ENCODE results near the gene GASK1A. TPM values are rescaled to one million over a fixed set of nuclear protein-coding genes. Genes with fewer than 3 reads are reported as not detected.

Gene GASK1A
- total RNA-seq, 2 donors from 2014 or later: 4.0 to 5.3 TPM

DNA sequence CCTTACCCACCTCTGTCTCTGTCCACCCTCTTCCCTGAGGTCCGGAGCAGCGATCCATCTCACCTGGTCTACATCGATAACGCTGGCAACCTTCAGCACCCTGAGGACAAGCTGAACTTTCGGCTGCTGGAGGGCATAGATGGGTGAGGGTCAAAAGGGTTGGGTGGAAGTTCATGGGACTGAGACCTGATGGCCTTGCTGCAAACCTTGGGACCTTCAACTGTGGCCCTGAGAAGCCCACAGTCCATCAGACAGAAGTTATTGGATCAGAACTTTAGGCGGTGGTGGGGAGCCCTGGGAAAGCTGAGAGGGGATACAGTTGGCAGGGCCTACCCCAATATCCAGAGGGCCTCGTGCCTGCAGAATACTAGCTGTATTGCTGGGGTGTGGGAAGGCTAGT, 76.3 kb downstream of the GASK1A start:
- Histone ChIP-seq H3K36me3 (ENCODE audit: control insufficient read depth, insufficient read depth, low read length) (no peaks in the 10 kb centered on the region), H3K9ac (ENCODE audit: extremely low read depth, low read length, poor library complexity, severe bottlenecking) (no peak overlapping the region), H3K27ac (ENCODE audit: low read depth, low read length) (no peak overlapping the region), H3K4me1 (ENCODE audit: control insufficient read depth, insufficient read depth, low read length) (peaks cover 14% of the 10 kb centered on the region), H3K27me3 (ENCODE audit: control insufficient read depth, insufficient read depth, low read length, poor library complexity, severe bottlenecking) (no peaks in the 10 kb centered on the region), H3K9me3 (ENCODE audit: control insufficient read depth, low read length) (peaks cover 18% of the 10 kb centered on the region), H3K4me3 (ENCODE audit: low read length) (no peak overlapping the region)
- TF ChIP-seq CTCF (conservative IDR thresholded peaks at IDR 0.05): no peak
- H3K27me3 Mint-ChIP-seq (ENCODE audit: insufficient read depth): peaks cover 34% of the 10 kb centered on the region
- DNase-seq: peak; percentile 28
- H3K9me3 Mint-ChIP-seq: peaks cover 20% of the 10 kb centered on the region
- H3K4me1 Mint-ChIP-seq: peaks cover 19% of the 10 kb centered on the region
- 94 to 98% methylated on average over 6 to 7 of the region's 7 CpGs for WGBS, 2 experiments (ENCODE audit: insufficient coverage in 1 of 2, insufficient read length in 1 of 2)
- peaks cover 2% of the 10 kb centered on the region for H3K36me3 Mint-ChIP-seq (ENCODE audit: low read depth)
- H3K27ac Mint-ChIP-seq: no peak overlapping the region
- H3K4me3 Mint-ChIP-seq: no peak overlapping the region

DNA sequence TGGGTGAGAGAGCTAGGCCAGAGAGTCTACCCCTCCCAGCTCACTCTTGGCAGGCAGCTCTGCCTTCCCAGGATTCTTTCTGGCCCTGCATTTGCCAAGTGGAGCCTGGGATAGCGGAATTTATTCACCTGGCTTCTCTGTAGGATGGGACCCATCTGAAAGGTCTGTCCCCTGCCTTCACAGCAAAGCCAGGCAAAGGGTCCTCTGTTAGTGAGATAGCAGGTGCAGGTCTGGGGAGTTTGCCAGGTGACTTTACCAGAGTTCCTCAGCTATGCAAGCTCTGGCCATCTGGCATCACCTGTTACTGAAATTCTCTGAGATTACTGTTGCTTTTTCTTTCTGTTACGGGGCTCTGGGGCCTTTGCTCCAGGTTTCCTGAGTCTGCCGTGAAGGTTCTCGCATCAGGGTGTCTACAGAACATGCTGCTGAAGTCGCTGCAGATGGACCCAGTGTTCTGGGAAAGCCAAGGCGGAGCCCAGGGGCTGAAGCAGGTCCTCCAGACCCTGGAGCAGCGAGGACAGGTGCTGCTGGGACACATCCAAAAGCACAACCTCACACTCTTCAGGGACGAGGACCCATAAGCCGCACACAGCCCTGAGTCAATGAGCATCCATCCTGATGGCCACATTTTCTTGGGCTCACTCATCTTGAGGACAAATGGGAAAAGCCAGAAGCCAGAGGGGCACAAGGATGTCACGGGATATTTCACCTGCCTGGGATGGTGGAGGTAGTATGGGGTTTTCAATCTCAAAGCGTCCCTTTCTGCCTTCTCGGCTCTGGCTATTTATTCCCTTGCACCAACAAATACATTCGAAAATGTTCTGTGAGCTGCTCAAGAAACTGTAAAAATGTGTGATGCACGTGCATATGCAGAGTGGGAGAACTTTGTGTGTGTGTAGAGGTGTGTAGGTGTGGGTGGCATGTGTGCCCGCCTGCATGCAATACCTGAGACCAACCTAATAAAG, 77.0 kb downstream of the GASK1A start:
- Histone ChIP-seq H3K36me3 (ENCODE audit: control insufficient read depth, insufficient read depth, low read length) (no peaks in the 10 kb centered on the region), H3K9ac (ENCODE audit: extremely low read depth, low read length, poor library complexity, severe bottlenecking) (no peak overlapping the region), H3K4me1 (ENCODE audit: control insufficient read depth, insufficient read depth, low read length) (peaks cover 18% of the 10 kb centered on the region), H3K4me3 (ENCODE audit: low read length) (no peak overlapping the region), H3K27me3 (ENCODE audit: control insufficient read depth, insufficient read depth, low read length, poor library complexity, severe bottlenecking) (no peaks in the 10 kb centered on the region), H3K9me3 (ENCODE audit: control insufficient read depth, low read length) (peaks cover 11% of the 10 kb centered on the region), H3K27ac (ENCODE audit: low read depth, low read length) (no peak overlapping the region)
- no peak for TF ChIP-seq CTCF (conservative IDR thresholded peaks at IDR 0.05)
- peaks cover 19% of the 10 kb centered on the region for H3K4me1 Mint-ChIP-seq
- WGBS, 2 experiments (ENCODE audit: insufficient coverage in 1 of 2, insufficient read length in 1 of 2): 93 to 94% methylated on average over 5 to 15 of the region's 15 CpGs
- peaks cover 13% of the 10 kb centered on the region for H3K9me3 Mint-ChIP-seq
- no peak overlapping the region for H3K27ac Mint-ChIP-seq
- peaks cover under 1% of the 10 kb centered on the region for H3K36me3 Mint-ChIP-seq (ENCODE audit: low read depth)
- peaks cover 33% of the 10 kb centered on the region for H3K27me3 Mint-ChIP-seq (ENCODE audit: insufficient read depth)
- peak; percentile 36 for DNase-seq
- H3K4me3 Mint-ChIP-seq: no peak overlapping the region

DNA sequence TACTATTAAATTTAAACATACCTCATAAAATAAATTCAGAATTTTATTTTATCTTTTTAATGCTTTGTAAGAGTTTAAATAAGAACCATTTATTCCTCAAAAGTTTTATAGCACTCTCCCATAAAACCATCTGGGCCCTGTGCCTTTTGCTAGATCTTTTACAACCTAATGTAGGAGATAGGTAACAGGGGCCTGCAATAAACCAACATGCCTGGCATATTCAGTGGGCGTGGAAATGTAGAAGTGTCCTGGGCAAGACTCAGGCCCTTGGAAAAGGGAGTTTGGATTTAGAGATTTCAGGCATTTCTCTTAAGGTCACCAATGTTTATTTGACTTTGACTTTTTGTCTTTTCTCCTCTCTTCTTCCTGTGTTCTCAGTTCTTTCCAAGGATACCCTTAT, 80.3 kb downstream of the GASK1A start:
- H3K4me1 Mint-ChIP-seq: peaks cover 27% of the 10 kb centered on the region
- peaks cover 17% of the 10 kb centered on the region for H3K9me3 Mint-ChIP-seq
- Histone ChIP-seq H3K9ac (ENCODE audit: extremely low read depth, low read length, poor library complexity, severe bottlenecking) (no peak overlapping the region), H3K4me1 (ENCODE audit: control insufficient read depth, insufficient read depth, low read length) (peaks cover 16% of the 10 kb centered on the region), H3K27me3 (ENCODE audit: control insufficient read depth, insufficient read depth, low read length, poor library complexity, severe bottlenecking) (no peaks in the 10 kb centered on the region), H3K27ac (ENCODE audit: low read depth, low read length) (no peak overlapping the region), H3K4me3 (ENCODE audit: low read length) (no peak overlapping the region), H3K36me3 (ENCODE audit: control insufficient read depth, insufficient read depth, low read length) (no peaks in the 10 kb centered on the region), H3K9me3 (ENCODE audit: control insufficient read depth, low read length) (peaks cover 25% of the 10 kb centered on the region)
- H3K36me3 Mint-ChIP-seq (ENCODE audit: low read depth): peaks cover 2% of the 10 kb centered on the region
- WGBS, 2 experiments (ENCODE audit: insufficient coverage in 1 of 2, insufficient read length in 1 of 2): 90 to 100% methylated on average over 1 of the region's 1 CpG
- H3K27me3 Mint-ChIP-seq (ENCODE audit: insufficient read depth): peaks cover 13% of the 10 kb centered on the region
- no peak overlapping the region for H3K27ac Mint-ChIP-seq
- no peak overlapping the region for H3K4me3 Mint-ChIP-seq
- no peak for TF ChIP-seq CTCF (conservative IDR thresholded peaks at IDR 0.05)
- no peak for DNase-seq

Data from endodermal cell (in vitro differentiated cells).